Pancreas (tissue), 10 donors: ENCODE measurements around the gene ICOS. TPM values are rescaled to one million over a fixed set of nuclear protein-coding genes. Genes with fewer than 3 reads are reported as not detected.
A peak's percentile ranks its signal among the peaks of the same experiment; 100 is the strongest.

Source experiments
- ATAC-seq, 4 donors: fragments of 200-7000 bp; cut with Tn5 transposase; one replicate each; pipeline versions ENCODE4 v1.8.0 to v1.9.1; 2020; ENCODE audit warnings: mild to moderate bottlenecking in 4 of 4, moderate library complexity in 4 of 4
- DNase-seq, 6 donors: peaks; one replicate each; pipeline ENCODE4 v3.0.0-alpha.2; 2020
- FAIRE-seq: peaks from 2 replicates; lab custom pipeline; 2012; peaks lifted over from hg19 to GRCh38; lab: Jason Lieb, UNC
- H3K27ac ChIP-seq, 4 donors: fragments of 200-600 bp; sonication (generic); 1 replicate in 3 of 4; 2 replicates in 1 of 4; pipeline versions ENCODE4 v1.5.0 to v1.8.0; 2020
- H3K27me3 ChIP-seq, 4 donors: fragments of 200-600 bp; one replicate each; pipeline ENCODE4 v1.8.0; 2021
- H3K36me3 ChIP-seq, 3 donors: fragments of 200-600 bp; sonication (generic) in 1 of 3; one replicate each; pipeline versions ENCODE4 v1.5.0 to v1.8.0; 2020 to 2021
- H3K4me1 ChIP-seq, 3 donors: fragments of 200-600 bp; one replicate each; pipeline ENCODE4 v1.8.0; 2021
- H3K4me3 ChIP-seq, 4 donors: fragments of 200-600 bp; sonication (generic) in 2 of 4; one replicate each; pipeline versions ENCODE4 v1.5.0 to v1.8.0; 2020 to 2021
- H3K9me3 ChIP-seq, 4 donors: fragments of 200-600 bp; one replicate each; pipeline ENCODE4 v1.8.0; 2021
- WGBS, 2 donors: extraction: QIAGEN DNeasy Blood & Tissue Kit; methylation state at CpG; one replicate each; pipeline ENCODE4 v1.1.7; 2013; 5-methylcytosine and 5-hydroxymethylcytosine counted together
- intact Hi-C, 3 donors: fragments of 100-400 bp; cut with DNase I; formaldehyde crosslinking; loops; one replicate each; pipeline versions ENCODE4 v1.11.1 to v1.14.2; 2022
- polyA plus RNA-seq, 2 donors: library from polyadenylated mRNA; stranded (reverse); fragments of 200-250 nt; gene quantifications; one replicate each; pipeline ENCODE4 v1.2.3, GENCODE V29; 2013
- total RNA-seq, 6 donors: library from RNA; stranded (reverse); fragmentation: NEBNext Ultra II Directional in 4 of 6; extraction: Animal tissue kit (Norgen Biotek cat#: 25700) in 4 of 6; gene quantifications; one replicate each; pipeline versions ENCODE4 v1.2.1 to v1.2.4, GENCODE V29; 2021 to 2023
- TF ChIP-seq, protein P1 (sequence below), 4 donors: fragments of 200-600 bp; sonication (generic) in 3 of 4; IDR thresholded peaks; one replicate each; pipeline versions ENCODE4 v1.5.0 to v1.8.0; 2021; ENCODE audit warnings: antibody characterized with exemption in 4 of 4
- donor health status: healthy with polysubstance abuse.
- donor health status: DM: no; HTN: no; CAD: no; lungs with moderate emphysema.
- donor health status: DM: no; HTN: no; CAD: no.
- donor health status: control.
- donor health status: control.
- donor health status: Bipolar disorder and iron deficiency.
- donor health status: DM: yes; HTN: yes; CAD: no.
- donor health status: DM: no; HTN: no; CAD: no.
- donor health status: DM: no; HTN: no; CAD: no.
- donor health status: DM: yes; HTN: yes; CAD: no.

Gene ICOS
- total and polyA plus RNA-seq, 8 donors: 0.06 to 0.25 (median 0.14) TPM; not detected in 5

DNA sequence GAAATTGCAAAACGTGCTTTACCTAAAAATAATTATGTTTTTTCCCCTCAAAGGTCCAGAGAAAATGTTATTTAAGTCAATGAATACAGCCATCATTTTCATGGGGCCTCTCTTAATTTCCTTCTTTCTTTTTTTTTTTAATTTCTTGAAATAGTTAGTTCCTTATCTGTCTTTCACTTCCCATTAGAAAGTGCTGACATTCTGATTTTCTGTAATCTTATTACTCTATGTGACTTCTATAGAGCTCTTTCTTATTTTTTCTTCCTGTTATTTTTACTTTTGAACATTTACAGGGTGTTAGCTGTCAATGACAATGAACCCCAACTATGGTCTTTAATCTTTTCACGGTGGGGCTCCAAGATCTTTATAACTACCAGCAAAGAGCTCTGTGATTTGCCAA is 39.0 kb upstream of the ICOS start:
- FAIRE-seq (no peak), DNase-seq (no peak), ATAC-seq (peak in 1 of 4 donors; percentile 61)
- H3K36me3 ChIP-seq: no peaks in the 10 kb centered on the region
- no peaks in the 10 kb centered on the region for H3K4me1 ChIP-seq
- 68 to 71% methylated on average over 2 of the region's 2 CpGs for WGBS, 2 donors
- H3K27ac ChIP-seq: no peak overlapping the region
- H3K9me3 ChIP-seq: no peaks in the 10 kb centered on the region
- intact Hi-C loops: no loop called here
- H3K27me3 ChIP-seq: no peaks in the 10 kb centered on the region
- H3K4me3 ChIP-seq: no peak overlapping the region
- TF ChIP-seq, protein P1, sequence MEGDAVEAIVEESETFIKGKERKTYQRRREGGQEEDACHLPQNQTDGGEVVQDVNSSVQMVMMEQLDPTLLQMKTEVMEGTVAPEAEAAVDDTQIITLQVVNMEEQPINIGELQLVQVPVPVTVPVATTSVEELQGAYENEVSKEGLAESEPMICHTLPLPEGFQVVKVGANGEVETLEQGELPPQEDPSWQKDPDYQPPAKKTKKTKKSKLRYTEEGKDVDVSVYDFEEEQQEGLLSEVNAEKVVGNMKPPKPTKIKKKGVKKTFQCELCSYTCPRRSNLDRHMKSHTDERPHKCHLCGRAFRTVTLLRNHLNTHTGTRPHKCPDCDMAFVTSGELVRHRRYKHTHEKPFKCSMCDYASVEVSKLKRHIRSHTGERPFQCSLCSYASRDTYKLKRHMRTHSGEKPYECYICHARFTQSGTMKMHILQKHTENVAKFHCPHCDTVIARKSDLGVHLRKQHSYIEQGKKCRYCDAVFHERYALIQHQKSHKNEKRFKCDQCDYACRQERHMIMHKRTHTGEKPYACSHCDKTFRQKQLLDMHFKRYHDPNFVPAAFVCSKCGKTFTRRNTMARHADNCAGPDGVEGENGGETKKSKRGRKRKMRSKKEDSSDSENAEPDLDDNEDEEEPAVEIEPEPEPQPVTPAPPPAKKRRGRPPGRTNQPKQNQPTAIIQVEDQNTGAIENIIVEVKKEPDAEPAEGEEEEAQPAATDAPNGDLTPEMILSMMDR (IDR thresholded peaks at IDR 0.05): no peak

DNA sequence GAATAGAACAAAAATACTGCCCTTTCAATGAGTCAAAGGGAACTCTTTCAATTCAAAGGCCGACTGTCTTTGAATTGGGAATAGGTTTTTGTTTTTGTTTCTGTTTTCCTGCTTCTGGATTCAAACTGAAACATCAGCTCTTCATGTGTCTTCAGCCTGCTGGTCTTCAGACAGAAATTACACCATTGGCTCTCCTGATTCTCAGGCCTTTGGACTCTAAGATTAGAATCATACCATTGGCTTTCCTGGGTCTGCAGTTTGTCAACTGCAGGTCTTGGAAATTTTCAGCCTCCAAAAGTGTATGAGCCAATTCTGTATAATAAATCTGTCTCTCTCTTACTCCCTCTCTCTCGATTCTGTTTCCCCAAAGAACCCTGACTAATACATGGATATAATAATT is 37.9 kb upstream of the ICOS start:
- TF ChIP-seq, protein P1 (IDR thresholded peaks at IDR 0.05): no peak
- no peak for FAIRE-seq
- Histone ChIP-seq H3K27ac (no peak overlapping the region), H3K27me3 (no peaks in the 10 kb centered on the region), H3K4me3 (no peak overlapping the region), H3K36me3 (no peaks in the 10 kb centered on the region), H3K4me1 (no peaks in the 10 kb centered on the region), H3K9me3 (no peaks in the 10 kb centered on the region)
- DNase-seq: no peak
- intact Hi-C loops: no loop called here
- 59 to 62% methylated on average over 2 of the region's 2 CpGs for WGBS, 2 donors
- no peak for ATAC-seq

DNA sequence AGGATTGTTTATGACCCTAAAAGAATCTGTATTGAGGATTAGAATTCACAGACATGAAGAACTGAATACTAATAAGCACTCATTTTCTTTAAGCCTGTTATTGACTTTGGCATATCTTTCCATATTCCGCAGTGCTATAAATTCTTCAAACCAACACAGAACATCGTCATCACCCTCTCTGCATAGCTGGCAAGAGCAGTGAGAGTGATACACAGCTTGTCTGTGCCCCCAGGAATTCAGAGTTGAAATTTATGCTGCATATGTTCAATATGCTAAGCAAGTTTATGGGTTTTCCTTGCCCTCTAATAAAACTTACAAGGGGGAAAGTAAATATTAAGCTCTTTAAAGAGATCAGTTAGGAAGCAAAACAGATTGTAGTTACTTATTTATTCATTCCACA is 36.3 kb upstream of the ICOS start:
- FAIRE-seq (no peak), ATAC-seq (no peak), DNase-seq (no peak)
- TF ChIP-seq, protein P1 (IDR thresholded peaks at IDR 0.05): no peak
- Histone ChIP-seq H3K36me3 (no peaks in the 10 kb centered on the region), H3K9me3 (no peaks in the 10 kb centered on the region), H3K4me1 (no peaks in the 10 kb centered on the region), H3K4me3 (no peak overlapping the region), H3K27me3 (no peaks in the 10 kb centered on the region), H3K27ac (no peak overlapping the region)
- intact Hi-C loops: no loop called here
- 53 to 70% methylated on average over 2 of the region's 2 CpGs for WGBS, 2 donors

DNA sequence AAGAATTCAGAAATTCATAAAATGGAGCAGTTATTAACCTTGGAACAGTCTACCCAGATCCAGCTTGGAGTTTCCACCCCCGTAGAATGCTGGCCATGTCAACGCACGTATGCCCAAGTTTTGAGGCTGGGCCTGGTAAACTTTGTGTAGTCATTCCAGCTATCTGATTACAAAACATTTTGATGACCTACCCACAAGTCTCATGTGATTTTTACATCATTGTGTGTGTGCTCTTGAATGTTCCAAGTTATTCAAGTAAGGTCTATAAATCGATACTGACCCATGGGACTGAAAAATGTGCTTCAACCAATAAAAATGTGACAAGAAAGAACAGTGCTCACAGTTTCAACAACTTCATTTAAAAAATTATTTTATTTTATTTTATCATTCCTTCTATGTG is 32.5 kb upstream of the ICOS start:
- no peaks in the 10 kb centered on the region for H3K36me3 ChIP-seq
- FAIRE-seq (no peak), ATAC-seq (no peak), DNase-seq (no peak)
- H3K27me3 ChIP-seq: no peaks in the 10 kb centered on the region
- intact Hi-C loops: no loop called here
- no peak overlapping the region for H3K27ac ChIP-seq
- peaks cover 7 to 13% (median 13%) of the 10 kb centered on the region in 3 donors for H3K4me1 ChIP-seq
- 93 to 97% methylated on average over 4 of the region's 4 CpGs for WGBS, 2 donors
- H3K9me3 ChIP-seq: no peaks in the 10 kb centered on the region
- no peak overlapping the region for H3K4me3 ChIP-seq
- TF ChIP-seq, protein P1 (IDR thresholded peaks at IDR 0.05): no peak

DNA sequence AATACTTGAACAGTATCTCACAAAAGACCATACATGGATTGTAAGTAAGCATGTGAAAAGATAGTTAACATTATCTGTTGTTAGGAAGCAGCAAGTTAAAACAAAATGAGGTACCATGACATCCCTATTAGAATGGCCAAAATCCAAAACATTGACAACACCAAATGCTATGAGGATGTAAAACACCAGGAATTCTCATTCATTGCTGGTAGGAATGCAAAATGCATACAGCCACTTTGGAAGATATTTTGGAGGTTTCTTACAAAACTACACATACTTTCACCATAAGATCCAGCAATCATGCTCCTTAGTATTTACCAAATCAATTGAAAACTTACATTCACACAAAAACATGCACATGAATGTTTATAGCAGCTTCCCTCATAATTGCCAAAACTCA is 30.9 kb upstream of the ICOS start:
- Histone ChIP-seq H3K4me1 (peaks cover 8 to 18% (median 14%) of the 10 kb centered on the region in 3 donors), H3K36me3 (no peaks in the 10 kb centered on the region), H3K9me3 (no peaks in the 10 kb centered on the region), H3K27me3 (no peaks in the 10 kb centered on the region), H3K4me3 (no peak overlapping the region), H3K27ac (no peak overlapping the region)
- ATAC-seq: no peak
- TF ChIP-seq, protein P1 (IDR thresholded peaks at IDR 0.05): no peak
- no peak for DNase-seq
- intact Hi-C loops: no loop called here
- FAIRE-seq: no peak
